ENCODE data around the gene ITLN1. TPM values are rescaled to one million over a fixed set of nuclear protein-coding genes. Genes with fewer than 3 reads are reported as not detected.

The ITLN1 gene
- total RNA-seq, 4 donors from 2014 or later: 9.5 to 256 (median 46.2) TPM; not detected in 1

DNA sequence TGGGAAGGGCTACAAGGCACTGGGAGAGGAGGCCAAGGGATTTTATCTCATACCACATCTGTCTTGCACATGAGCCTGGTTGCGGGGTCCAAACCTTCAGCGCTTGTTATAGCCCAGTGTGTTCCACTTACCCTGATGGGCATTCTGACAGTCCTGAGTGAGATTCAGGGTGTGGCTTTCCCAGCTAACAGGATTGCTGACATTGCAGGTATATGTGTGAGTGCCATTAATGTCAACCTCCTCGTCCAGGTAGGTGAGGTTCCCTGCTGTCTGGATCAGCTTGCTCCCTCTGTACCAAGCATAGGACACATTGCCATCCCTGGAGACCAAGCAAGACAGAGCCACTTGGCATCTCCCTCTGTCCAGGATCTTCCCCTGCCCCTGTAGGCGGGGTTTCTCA, 43.9 kb downstream of the ITLN1 start:
- DNase-seq: no peak
- no peaks in the 10 kb centered on the region for H3K27me3 ChIP-seq
- peaks cover 0 to 15% (median 3%) of the 10 kb centered on the region in 4 donors for H3K4me1 ChIP-seq
- no peaks in the 10 kb centered on the region for H3K36me3 ChIP-seq
- intact Hi-C loops (cut with DNase I; ENCODE audit: low total_unique reads) (no loop called here), in situ Hi-C loops (cut with MboI; ENCODE audit: low pct_ligation_motif_present in 1 of 4, low pct_unique_long_range_greater_than_20kb in 1 of 4, low sequenced_read_pairs in 3 of 4) (loop anchor here in 1 of 4 donors (25.0 kb wide), 1 partner anchor 246 kb away; the partner anchor contains the start of genes KLHDC9 and NECTIN4)
- H3K27ac ChIP-seq: no peak overlapping the region
- 60 to 89% methylated on average over 1 to 4 of the region's 4 CpGs for WGBS, 2 donors (ENCODE audit: low coverage in 1 of 2)
- H3K9me3 ChIP-seq: no peaks in the 10 kb centered on the region
- no peak overlapping the region for H3K4me3 ChIP-seq
- TF ChIP-seq EP300 (IDR thresholded peaks at IDR 0.05; ENCODE audit: low read depth) (no peak), CTCF (IDR thresholded peaks at IDR 0.05) (no peak), POLR2A (IDR thresholded peaks at IDR 0.05) (no peak), POLR2AphosphoS5 (IDR thresholded peaks at IDR 0.05) (no peak)

DNA sequence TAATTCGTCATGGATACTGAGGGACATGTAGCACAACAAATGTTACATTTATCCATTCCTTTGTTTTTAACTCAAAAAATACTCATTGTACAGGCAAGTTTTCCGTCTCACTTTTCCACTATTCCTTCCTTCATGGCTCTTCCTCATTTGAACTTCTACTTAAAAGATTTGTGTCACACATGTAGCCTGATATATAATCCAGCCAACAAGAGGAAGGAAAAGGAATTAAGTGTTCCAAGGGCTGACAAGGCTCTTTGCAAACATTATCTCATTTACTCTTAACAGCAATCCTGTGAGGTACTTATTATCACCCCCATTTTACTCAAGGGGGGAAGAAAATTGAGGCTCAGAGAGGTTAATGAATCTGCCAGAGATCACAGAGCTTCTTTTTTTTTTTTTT, 45.2 kb downstream of the ITLN1 start:
- no peaks in the 10 kb centered on the region for H3K9me3 ChIP-seq
- no peak overlapping the region for H3K4me3 ChIP-seq
- no peak overlapping the region for H3K27ac ChIP-seq
- no peaks in the 10 kb centered on the region for H3K36me3 ChIP-seq
- WGBS, 2 donors (ENCODE audit: low coverage in 1 of 2): 82 to 89% methylated on average over 2 of the region's 2 CpGs
- H3K4me1 ChIP-seq: peaks cover 0 to 16% (median 3%) of the 10 kb centered on the region in 4 donors
- H3K27me3 ChIP-seq: no peaks in the 10 kb centered on the region
- no peak for DNase-seq
- TF ChIP-seq CTCF (IDR thresholded peaks at IDR 0.05) (no peak), EP300 (IDR thresholded peaks at IDR 0.05; ENCODE audit: low read depth) (no peak), POLR2A (IDR thresholded peaks at IDR 0.05) (no peak), POLR2AphosphoS5 (IDR thresholded peaks at IDR 0.05) (no peak)
- in situ Hi-C loops (cut with MboI; ENCODE audit: low pct_ligation_motif_present in 1 of 4, low pct_unique_long_range_greater_than_20kb in 1 of 4, low sequenced_read_pairs in 3 of 4) (loop anchor here in 2 of 4 donors (5.0 to 25.0 kb wide), 3 partner anchors 65 to 248 kb away; partner anchors contain the start of genes ITLN2 (in 1 of the 2), KLHDC9 (in 1 of the 2) and NECTIN4 (in 1 of the 2)), intact Hi-C loops (cut with DNase I; ENCODE audit: low total_unique reads) (loop anchor here (10.0 kb wide), 1 partner anchor 115 kb away; the partner anchor contains the start of gene ITLN2)

- TF ChIP-seq POLR2AphosphoS5 (IDR thresholded peaks at IDR 0.05) (no peak), CTCF (IDR thresholded peaks at IDR 0.05) (no peak), EP300 (IDR thresholded peaks at IDR 0.05; ENCODE audit: low read depth) (no peak), POLR2A (IDR thresholded peaks at IDR 0.05) (no peak)
- intact Hi-C loops (cut with DNase I; ENCODE audit: low total_unique reads) (loop anchor here (10.0 kb wide), 1 partner anchor 116 kb away; the partner anchor contains the start of gene ITLN2), in situ Hi-C loops (cut with MboI; ENCODE audit: low pct_ligation_motif_present in 1 of 4, low pct_unique_long_range_greater_than_20kb in 1 of 4, low sequenced_read_pairs in 3 of 4) (loop anchor here in 2 of 4 donors (5.0 to 25.0 kb wide), 3 partner anchors 64 to 248 kb away; partner anchors contain the start of genes ITLN2 (in 1 of the 2), KLHDC9 (in 1 of the 2) and NECTIN4 (in 1 of the 2))
- no peaks in the 10 kb centered on the region for H3K36me3 ChIP-seq
- peaks cover 0 to 16% (median 3%) of the 10 kb centered on the region in 4 donors for H3K4me1 ChIP-seq
- no peaks in the 10 kb centered on the region for H3K9me3 ChIP-seq
- no peak overlapping the region for H3K4me3 ChIP-seq
- no peak for DNase-seq
- 80% methylated on average over 7 of the region's 7 CpGs; no CpG with 5 or more reads in 1 of the 2 donors for WGBS, 2 donors (ENCODE audit: low coverage in 1 of 2)
- H3K27me3 ChIP-seq: no peaks in the 10 kb centered on the region
- H3K27ac ChIP-seq: no peak overlapping the region
These were observed 46.1 kb downstream of the ITLN1 start for GRCh38 chr1:160838888-160839287.

DNA sequence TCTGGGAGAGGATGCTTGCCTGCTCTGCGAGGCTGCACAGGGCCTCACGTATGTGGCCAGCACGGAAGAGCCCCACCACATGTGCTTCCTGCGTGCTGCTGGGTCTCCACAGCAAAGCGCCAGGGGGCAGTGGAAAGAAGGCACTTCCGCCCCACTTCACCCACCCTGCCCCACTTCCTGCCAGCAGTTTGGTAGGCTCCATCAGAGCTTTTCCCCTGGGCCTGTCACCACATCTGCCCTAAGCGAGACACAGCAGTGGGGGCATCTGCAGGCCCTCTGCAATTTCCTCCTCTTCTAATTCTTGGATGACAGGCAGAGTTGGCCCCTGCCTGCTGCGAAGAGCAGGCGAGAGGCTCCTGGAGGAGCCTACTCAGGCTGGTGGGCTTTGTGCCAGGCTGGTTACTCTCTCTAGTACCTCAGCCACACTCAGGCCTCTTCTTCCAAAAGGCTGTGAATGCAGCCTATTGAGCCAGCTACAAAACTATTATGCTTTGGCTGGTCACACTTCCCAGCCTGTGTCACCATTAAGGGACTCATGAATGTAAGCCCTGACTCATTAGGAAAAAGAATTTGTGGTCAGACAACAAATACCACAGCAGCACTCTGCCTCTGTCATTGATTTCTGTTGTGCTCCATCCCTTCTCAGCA, 47.3 kb downstream of the ITLN1 start:
- Histone ChIP-seq H3K27me3 (no peaks in the 10 kb centered on the region), H3K4me1 (peaks cover 0 to 16% (median 3%) of the 10 kb centered on the region in 4 donors), H3K36me3 (no peaks in the 10 kb centered on the region), H3K27ac (peak overlapping the region in 3 of 4 donors; percentile 26 to 71 (median 54)), H3K4me3 (no peak overlapping the region), H3K9me3 (no peaks in the 10 kb centered on the region)
- intact Hi-C loops (cut with DNase I; ENCODE audit: low total_unique reads): loop anchor here (10.0 kb wide), 1 partner anchor 117 kb away; the partner anchor contains the start of gene ITLN2
- WGBS, 2 donors (ENCODE audit: low coverage in 1 of 2): 80% methylated on average over 9 of the region's 9 CpGs; no CpG with 5 or more reads in 1 of the 2 donors
- peak; percentile 68 for DNase-seq
- in situ Hi-C loops (cut with MboI; ENCODE audit: low pct_ligation_motif_present in 1 of 4, low pct_unique_long_range_greater_than_20kb in 1 of 4, low sequenced_read_pairs in 3 of 4): loop anchor here in 2 of 4 donors (5.0 to 25.0 kb wide), 3 partner anchors 63 to 250 kb away; partner anchors contain the start of genes ITLN2 (in 1 of the 2), KLHDC9 (in 1 of the 2) and NECTIN4 (in 1 of the 2)
- peak in 1 of 5 experiments; percentile 15 for TF ChIP-seq CTCF (IDR thresholded peaks at IDR 0.05)
- no peak for TF ChIP-seq POLR2A (IDR thresholded peaks at IDR 0.05)
- no peak for TF ChIP-seq POLR2AphosphoS5 (IDR thresholded peaks at IDR 0.05)

Data from transverse colon (tissue), 4 donors.